H9 (cell line): ENCODE measurements around the gene ARRB1. TPM values are rescaled to one million over a fixed set of nuclear protein-coding genes. Genes with fewer than 3 reads are reported as not detected.

ENCODE experiments used
- DNase-seq: peaks from one replicate; pipeline ENCODE4 v3.0.0-alpha.2; 2017
- H2AFZ ChIP-seq: one replicate; pipeline ENCODE4 v1.6.1; 2013; ENCODE audit warnings: mild to moderate bottlenecking, low read length, control low read depth, moderate library complexity
- H2AK5ac ChIP-seq: 2 replicates; pipeline ENCODE4 v1.6.1; 2013; ENCODE audit warnings: low read length, control low read depth, mixed read lengths; ENCODE audit not compliant: insufficient read length
- H2BK120ac ChIP-seq: one replicate; pipeline ENCODE4 v1.6.1; 2013; ENCODE audit warnings: low read depth, mild to moderate bottlenecking, low read length, control low read depth, inconsistent platforms; ENCODE audit not compliant: poor library complexity, severe bottlenecking
- H2BK12ac ChIP-seq: 2 replicates; pipeline ENCODE4 v1.6.1; 2013; ENCODE audit warnings: low read length, control low read depth, mixed read lengths, low read depth; ENCODE audit not compliant: insufficient read length
- H2BK15ac ChIP-seq: 2 replicates; pipeline ENCODE4 v1.6.1; 2013; ENCODE audit warnings: low read depth, low read length, control low read depth
- H2BK20ac ChIP-seq: one replicate; pipeline ENCODE4 v1.6.1; 2013; ENCODE audit warnings: low read depth, mild to moderate bottlenecking, low read length, control low read depth, inconsistent platforms; ENCODE audit not compliant: poor library complexity, severe bottlenecking
- H2BK5ac ChIP-seq: 2 replicates; pipeline ENCODE4 v1.6.1; 2013; ENCODE audit warnings: low read length, control low read depth, mixed read lengths; ENCODE audit not compliant: insufficient read length
- H3K14ac ChIP-seq: 2 replicates; pipeline ENCODE4 v1.6.1; 2013; ENCODE audit warnings: low read length, control low read depth; ENCODE audit not compliant: insufficient read depth
- H3K18ac ChIP-seq: 2 replicates; pipeline ENCODE4 v1.6.1; 2013; ENCODE audit warnings: low read depth, mild to moderate bottlenecking, mixed read lengths, low read length, control low read depth; ENCODE audit not compliant: insufficient read length
- H3K23ac ChIP-seq: 2 replicates; pipeline ENCODE4 v1.6.1; 2013; ENCODE audit warnings: low read length, control low read depth, mixed read lengths, low read depth; ENCODE audit not compliant: insufficient read length
- H3K23me2 ChIP-seq: 2 replicates; pipeline ENCODE4 v1.6.1; 2013; ENCODE audit warnings: low read depth, mild to moderate bottlenecking, mixed read lengths, low read length, control low read depth; ENCODE audit not compliant: insufficient read length, poor library complexity, severe bottlenecking
- H3K27ac ChIP-seq: 2 replicates; pipeline ENCODE4 v1.5.1; 2013; ENCODE audit warnings: low read length, control low read depth, mixed read lengths, low read depth; ENCODE audit not compliant: insufficient read length
- H3K27me3 ChIP-seq: 2 replicates; pipeline ENCODE4 v1.6.1; 2013; ENCODE audit warnings: low read length, control low read depth, inconsistent platforms; ENCODE audit not compliant: insufficient read depth
- H3K4ac ChIP-seq: 2 replicates; pipeline ENCODE4 v1.6.1; 2013; ENCODE audit warnings: low read depth, mild to moderate bottlenecking, control low read depth, inconsistent platforms, low read length, moderate library complexity
- H3K4me1 ChIP-seq: 2 replicates; pipeline ENCODE4 v1.6.1; 2013; ENCODE audit warnings: low read length, control low read depth, inconsistent platforms; ENCODE audit not compliant: insufficient read depth
- H3K4me2 ChIP-seq: 2 replicates; pipeline ENCODE4 v1.6.1; 2013; ENCODE audit warnings: low read length, control low read depth, mixed read lengths; ENCODE audit not compliant: insufficient read length, insufficient read depth
- H3K56ac ChIP-seq: 2 replicates; pipeline ENCODE4 v1.6.1; 2013; ENCODE audit warnings: low read depth, mild to moderate bottlenecking, mixed read lengths, low read length, control low read depth; ENCODE audit not compliant: insufficient read length
- H3K79me1 ChIP-seq: 2 replicates; pipeline ENCODE4 v1.6.1; 2013; ENCODE audit warnings: low read depth, mild to moderate bottlenecking, moderate library complexity, low read length, control low read depth, inconsistent platforms; ENCODE audit not compliant: insufficient read depth, poor library complexity, severe bottlenecking
- H3K79me2 ChIP-seq: 2 replicates; pipeline ENCODE4 v1.6.1; 2013; ENCODE audit warnings: low read length, control low read depth, inconsistent platforms; ENCODE audit not compliant: insufficient read depth
- H3K9ac ChIP-seq: 2 replicates; pipeline ENCODE4 v1.6.1; 2013; ENCODE audit warnings: low read length, control low read depth, mixed read lengths; ENCODE audit not compliant: insufficient read length; ENCODE audit errors: extremely low read depth
- H3K9me3 ChIP-seq: one replicate; pipeline ENCODE4 v1.6.1; 2013; ENCODE audit warnings: low read depth, low read length, inconsistent platforms; ENCODE audit not compliant: control insufficient read depth
- H3T11ph ChIP-seq: one replicate; pipeline ENCODE4 v1.6.1; 2013; ENCODE audit warnings: mild to moderate bottlenecking, low read length, control low read depth, inconsistent platforms
- H4K20me1 ChIP-seq: one replicate; pipeline ENCODE4 v1.6.1; 2013; ENCODE audit not compliant: control insufficient read depth, insufficient read length, insufficient read depth
- H4K5ac ChIP-seq: 2 replicates; pipeline ENCODE4 v1.6.1; 2013; ENCODE audit warnings: low read depth, mild to moderate bottlenecking, mixed read lengths, low read length, control low read depth; ENCODE audit not compliant: insufficient read length
- H4K8ac ChIP-seq: replicated peaks from 2 replicates; pipeline ENCODE4 v1.6.1; 2013; ENCODE audit warnings: low read length, control low read depth, mixed read lengths, low read depth; ENCODE audit not compliant: insufficient read length
- H4K91ac ChIP-seq: 2 replicates; pipeline ENCODE4 v1.6.1; 2013; ENCODE audit warnings: low read depth, mild to moderate bottlenecking, moderate library complexity, mixed read lengths, low read length, control low read depth; ENCODE audit not compliant: insufficient read length
- H3K27ac Mint-ChIP-seq, 3 experiments: 2 replicates in 2 of 3; 3 replicates in 1 of 3; pipeline ENCODE4 v1.8.0; 2020 to 2021; ENCODE audit warnings: mixed read lengths in 3 of 3, mild to moderate bottlenecking in 1 of 3, moderate library complexity in 1 of 3
- H3K27me3 Mint-ChIP-seq: 2 replicates; pipeline ENCODE4 v1.8.0; 2021; ENCODE audit warnings: low read depth, mild to moderate bottlenecking, moderate library complexity, mixed read lengths
- H3K36me3 Mint-ChIP-seq, 3 experiments: 2 replicates in 2 of 3; 3 replicates in 1 of 3; pipeline ENCODE4 v1.8.0; 2020 to 2021; ENCODE audit warnings: low read depth in 3 of 3, mixed read lengths in 3 of 3; ENCODE audit not compliant: insufficient read depth in 1 of 3
- H3K4me1 Mint-ChIP-seq, 2 experiments: 2 replicates each; pipeline ENCODE4 v1.8.0; 2020; ENCODE audit warnings: mixed read lengths in 2 of 2
- H3K4me3 Mint-ChIP-seq, 2 experiments: 2 replicates in 1 of 2; 3 replicates in 1 of 2; pipeline ENCODE4 v1.8.0; 2020 to 2021; ENCODE audit warnings: mild to moderate bottlenecking in 2 of 2, mixed read lengths in 2 of 2, moderate library complexity in 1 of 2
- H3K9me3 Mint-ChIP-seq, 2 experiments: 2 replicates in 1 of 2; 3 replicates in 1 of 2; pipeline ENCODE4 v1.8.0; 2020; ENCODE audit warnings: mild to moderate bottlenecking in 2 of 2, mixed read lengths in 2 of 2, moderate library complexity in 1 of 2
- CTCF ChIP-seq: fragments of 200-600 bp; sonication (generic); conservative IDR thresholded peaks from 3 replicates; pipeline ENCODE4 v1.8.0; 2021; ENCODE audit warnings: antibody characterized with exemption, mild to moderate bottlenecking
- WGBS: extraction: QIAGEN DNeasy Blood & Tissue Kit; methylation state at CpG from one replicate; pipeline ENCODE4 v1.1.7; 2013; ENCODE audit warnings: missing lambda C conversion rate, low lambda C conversion rate, mixed read lengths; ENCODE audit not compliant: insufficient read length; ENCODE audit errors: extremely low coverage; 5-methylcytosine and 5-hydroxymethylcytosine counted together
- total RNA-seq: library from RNA; stranded (reverse); gene quantifications from 2 replicates; pipeline ENCODE4 v1.2.1, GENCODE V29; 2021

The ARRB1 gene
- total RNA-seq, 1 experiment from 2014 or later: 20.6 TPM

- Histone ChIP-seq H3K23ac (no peak overlapping the region), H2BK20ac (no peak overlapping the region), H2AFZ (no peak overlapping the region), H3K79me1 (peaks cover 11% of the 10 kb centered on the region), H2AK5ac (no peak overlapping the region), H3K4ac (no peak overlapping the region), H2BK12ac (no peak overlapping the region), H3K79me2 (peaks cover 34% of the 10 kb centered on the region), H3K9me3 (no peaks in the 10 kb centered on the region), H3K4me1 (no peaks in the 10 kb centered on the region; the same call in 1 of the 2 replicates), H3K4me2 (peak overlapping the region; percentile 75), H3K27ac (peak overlapping the region; percentile 40), H3K23me2 (peaks cover 9% of the 10 kb centered on the region), H2BK120ac (no peak overlapping the region), H2BK5ac (no peak overlapping the region), H4K8ac (no peak overlapping the region), H3K14ac (peak overlapping the region; percentile 93; the same call in 1 of the 2 replicates), H2BK15ac (no peak overlapping the region), H4K20me1 (peaks cover 3% of the 10 kb centered on the region), H3K9ac (peak overlapping the region; percentile 99), H3K18ac (no peak overlapping the region), H4K91ac (no peak overlapping the region), H3K56ac (no peak overlapping the region), H3K27me3 (no peaks in the 10 kb centered on the region), H3T11ph (no peak overlapping the region), H4K5ac (no peak overlapping the region)
- peak overlapping the region; percentile 99 to 100 (median 99); a peak in 6 of 7 replicates for H3K27ac Mint-ChIP-seq
- peaks cover 4 to 6% of the 10 kb centered on the region in 2 experiments; a peak in 3 of 5 replicates for H3K9me3 Mint-ChIP-seq
- peaks cover 22 to 35% of the 10 kb centered on the region in 2 experiments for H3K4me1 Mint-ChIP-seq
- no peaks in the 10 kb centered on the region; the same call in 1 of the 2 replicates for H3K27me3 Mint-ChIP-seq
- peak overlapping the region; percentile 97 to 99 for H3K4me3 Mint-ChIP-seq
- DNase-seq: no peak
- no CpG with 5 or more reads among the region's 11 CpGs for WGBS
- H3K36me3 Mint-ChIP-seq: peaks cover 58 to 61% (median 59%) of the 10 kb centered on the region in 3 experiments
- TF ChIP-seq CTCF: no peak
Observed at GRCh38 chr11:75400146-75400865, 48.8 kb upstream of the ARRB1 start.
